Upper lobe of left lung (tissue), 6 donors: ENCODE data around the gene COL20A1. TPM values are rescaled to one million over a fixed set of nuclear protein-coding genes. Genes with fewer than 3 reads are reported as not detected.
A peak's percentile ranks its signal among the peaks of the same experiment; 100 is the strongest.

Experiments used
- ATAC-seq, 2 donors: fragments of 200-7000 bp; cut with Tn5 transposase; one replicate each; pipeline ENCODE4 v1.9.1; 2022; ENCODE audit warnings: mild to moderate bottlenecking in 2 of 2, moderate library complexity in 2 of 2; ENCODE audit not compliant: low FRiP score in 2 of 2
- DNase-seq, 2 donors: peaks; one replicate each; pipeline ENCODE4 v3.0.0-alpha.2; 2019 to 2020
- H3K27ac ChIP-seq, 4 donors: fragments of 200-600 bp; sonication (generic); one replicate each; pipeline ENCODE4 v1.5.1; 2016 to 2019
- H3K27me3 ChIP-seq, 4 donors: fragments of 200-600 bp; sonication (generic); one replicate each; pipeline ENCODE4 v1.5.1; 2017 to 2019
- H3K36me3 ChIP-seq, 4 donors: fragments of 200-600 bp; sonication (generic); one replicate each; pipeline ENCODE4 v1.5.1; 2016 to 2019
- H3K4me1 ChIP-seq, 4 donors: fragments of 200-600 bp; sonication (generic); one replicate each; pipeline ENCODE4 v1.5.1; 2018 to 2019
- H3K4me3 ChIP-seq, 4 donors: fragments of 200-600 bp; sonication (generic); one replicate each; pipeline ENCODE4 v1.5.1; 2017 to 2019; ENCODE audit warnings: mild to moderate bottlenecking in 2 of 4, moderate library complexity in 1 of 4
- H3K9me3 ChIP-seq, 4 donors: fragments of 200-600 bp; sonication (generic); one replicate each; pipeline ENCODE4 v1.5.1; 2018 to 2019
- EP300 ChIP-seq, 4 donors: sonication (generic); formaldehyde crosslinking; IDR thresholded peaks; one replicate each; pipeline ENCODE4 v1.5.1; 2017; ENCODE audit warnings: antibody characterized with exemption in 4 of 4, control low read depth in 2 of 4
- POLR2A ChIP-seq, 4 donors: fragments of 450-650 bp; IDR thresholded peaks; one replicate each; pipeline ENCODE4 v1.5.1; 2016 to 2017; ENCODE audit warnings: antibody characterized with exemption in 4 of 4, mild to moderate bottlenecking in 2 of 4
- POLR2AphosphoS5 ChIP-seq, 2 donors: sonication (generic); formaldehyde crosslinking; IDR thresholded peaks; one replicate each; pipeline ENCODE4 v1.5.1; 2017; ENCODE audit warnings: antibody characterized with exemption in 2 of 2
- WGBS, 2 donors: methylation state at CpG; one replicate each; pipeline ENCODE4 v1.1.5; 2017 to 2018; 5-methylcytosine and 5-hydroxymethylcytosine counted together
- total RNA-seq, 6 donors: library from RNA; depleted of rRNA in 4 of 6; stranded (reverse); fragments of >200 nt in 4 of 6; gene quantifications; one replicate each; pipeline versions ENCODE4 v1.1.0 to v1.2.1, GENCODE V29; 2016 to 2021
- TF ChIP-seq, protein P1 (sequence below), 6 experiments: fragments of 450-650 bp in 4 of 6; fragments of 200-600 bp in 2 of 6; sonication (generic) in 2 of 6; IDR thresholded peaks; one replicate each; pipeline ENCODE4 v1.5.1; 2016 to 2019; ENCODE audit warnings: antibody characterized with exemption in 6 of 6
- donor health status: DM: no; HTN: no; CAD: no; lungs with moderate emphysema.
- donor health status: DM: no; HTN: yes; CAD: no; lungs with severe emphysema.

The COL20A1 gene
- total RNA-seq, 6 donors from 2014 or later: 0.03 TPM; not detected in 5

DNA sequence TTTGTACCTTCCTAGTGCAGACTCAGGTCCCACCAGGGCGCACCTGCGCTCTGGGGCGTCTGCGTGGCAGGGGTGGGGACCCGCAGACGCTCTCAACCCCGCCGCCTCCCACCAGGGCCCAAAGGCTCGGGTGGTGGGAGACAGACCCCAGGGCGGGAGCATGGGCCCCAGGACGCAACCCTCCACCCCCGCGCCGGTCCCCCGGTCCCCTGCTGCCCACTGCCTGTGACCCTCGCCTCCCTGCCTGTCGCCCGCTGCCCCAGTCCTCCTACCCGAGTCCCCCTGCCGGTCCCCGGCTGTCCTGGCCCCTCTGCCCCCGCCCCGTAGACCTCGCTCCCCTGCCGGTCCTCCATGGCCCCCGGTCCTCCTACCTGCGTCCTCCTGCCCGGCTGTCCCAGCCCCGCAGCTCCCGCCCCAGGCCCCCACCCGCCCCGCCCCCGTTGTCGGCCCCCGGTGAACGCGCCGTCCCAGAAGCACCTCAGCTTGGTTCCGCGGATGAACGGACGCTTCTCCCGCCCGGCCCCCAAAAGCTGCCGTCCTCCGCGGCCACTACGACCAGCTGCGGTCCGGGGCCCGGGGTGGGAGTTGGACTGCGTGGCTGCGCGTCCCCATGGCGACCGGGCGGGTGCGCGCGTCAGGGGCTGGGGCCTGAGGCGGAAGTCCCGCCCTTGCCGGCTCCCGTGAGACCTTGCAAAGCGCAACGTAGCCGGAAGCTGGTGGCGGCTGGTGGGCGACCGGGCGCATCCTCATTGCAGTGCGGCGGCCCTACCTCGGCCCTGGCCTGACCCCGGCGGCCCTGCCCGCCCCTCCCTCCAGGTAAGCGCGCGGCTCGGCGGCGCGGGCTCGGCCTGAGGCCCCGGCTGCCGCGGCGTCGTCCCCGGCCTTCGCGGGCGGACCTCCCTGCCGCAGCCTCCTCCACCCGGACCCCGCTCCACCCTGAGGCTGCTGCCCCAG lies 20.6 kb upstream of the COL20A1 start, which contains the start of gene ARFGAP1:
Gene ARFGAP1, plus strand, starts transcription at position 709 of the 954 bp plus-strand sequence. CDS start 2,768 bp downstream, outside the sequence.
- 2 to 20% methylated on average over 1 to 30 of the region's 97 CpGs for WGBS, 2 donors
- peak within 1 kb of the TSS; percentile 92 to 100 (median 100) for H3K4me3 ChIP-seq
- TF ChIP-seq EP300 (IDR thresholded peaks at IDR 0.05): no peak
- peak; percentile 82 for TF ChIP-seq POLR2AphosphoS5 (IDR thresholded peaks at IDR 0.05)
- peak in 2 of 4 donors; percentile 53 to 86 for TF ChIP-seq POLR2A (IDR thresholded peaks at IDR 0.05)
- TF ChIP-seq, protein P1, sequence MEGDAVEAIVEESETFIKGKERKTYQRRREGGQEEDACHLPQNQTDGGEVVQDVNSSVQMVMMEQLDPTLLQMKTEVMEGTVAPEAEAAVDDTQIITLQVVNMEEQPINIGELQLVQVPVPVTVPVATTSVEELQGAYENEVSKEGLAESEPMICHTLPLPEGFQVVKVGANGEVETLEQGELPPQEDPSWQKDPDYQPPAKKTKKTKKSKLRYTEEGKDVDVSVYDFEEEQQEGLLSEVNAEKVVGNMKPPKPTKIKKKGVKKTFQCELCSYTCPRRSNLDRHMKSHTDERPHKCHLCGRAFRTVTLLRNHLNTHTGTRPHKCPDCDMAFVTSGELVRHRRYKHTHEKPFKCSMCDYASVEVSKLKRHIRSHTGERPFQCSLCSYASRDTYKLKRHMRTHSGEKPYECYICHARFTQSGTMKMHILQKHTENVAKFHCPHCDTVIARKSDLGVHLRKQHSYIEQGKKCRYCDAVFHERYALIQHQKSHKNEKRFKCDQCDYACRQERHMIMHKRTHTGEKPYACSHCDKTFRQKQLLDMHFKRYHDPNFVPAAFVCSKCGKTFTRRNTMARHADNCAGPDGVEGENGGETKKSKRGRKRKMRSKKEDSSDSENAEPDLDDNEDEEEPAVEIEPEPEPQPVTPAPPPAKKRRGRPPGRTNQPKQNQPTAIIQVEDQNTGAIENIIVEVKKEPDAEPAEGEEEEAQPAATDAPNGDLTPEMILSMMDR (IDR thresholded peaks at IDR 0.05): no peak
- H3K9me3 ChIP-seq: no peaks in the 10 kb centered on the region
- H3K27ac ChIP-seq: peak within 1 kb of the TSS; percentile 54 to 88 (median 78)
- DNase-seq: peak; percentile 93 to 98
- H3K4me1 ChIP-seq: peaks cover 19 to 32% (median 23%) of the 10 kb centered on the region in 4 donors
- H3K36me3 ChIP-seq: peaks cover 0 to 19% (median 13%) of the 10 kb centered on the region in 4 donors
- no peaks in the 10 kb centered on the region for H3K27me3 ChIP-seq
- peak; percentile 92 to 97 for ATAC-seq

DNA sequence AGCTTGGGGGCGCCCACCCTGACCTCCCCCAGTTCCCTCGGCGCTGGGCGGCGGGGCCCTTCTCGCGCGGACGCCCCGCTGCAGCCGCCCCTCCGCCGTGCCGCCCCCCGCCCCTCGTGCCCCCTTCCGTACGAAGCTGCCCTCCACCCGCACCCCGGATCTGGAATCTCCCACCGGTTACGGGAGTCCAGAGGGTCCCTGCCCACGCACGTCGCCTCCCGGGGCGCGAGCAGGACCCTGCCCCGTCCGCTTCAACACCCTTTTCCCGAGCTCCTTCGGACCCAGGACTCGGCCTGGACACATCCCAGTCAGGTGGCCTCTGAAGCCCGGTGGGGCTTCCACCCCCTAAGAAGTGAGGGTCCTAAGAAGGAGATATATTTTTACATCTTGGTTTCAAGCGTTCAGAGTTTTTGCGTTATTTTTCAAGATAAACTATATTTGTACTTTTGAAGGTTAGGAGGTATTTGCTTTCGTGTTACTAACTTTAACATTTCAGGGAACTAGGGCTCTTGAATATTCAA lies 19.9 kb upstream of the COL20A1 start:
- TF ChIP-seq POLR2A (IDR thresholded peaks at IDR 0.05): no peak
- TF ChIP-seq, protein P1 (IDR thresholded peaks at IDR 0.05): no peak
- no peak for TF ChIP-seq POLR2AphosphoS5 (IDR thresholded peaks at IDR 0.05)
- Histone ChIP-seq H3K9me3 (no peaks in the 10 kb centered on the region), H3K4me3 (peak overlapping the region; percentile 92 to 100 (median 100)), H3K27ac (peak overlapping the region; percentile 54 to 88 (median 78)), H3K27me3 (no peaks in the 10 kb centered on the region), H3K36me3 (peaks cover 0 to 26% (median 20%) of the 10 kb centered on the region in 4 donors), H3K4me1 (peaks cover 19 to 32% (median 23%) of the 10 kb centered on the region in 4 donors)
- DNase-seq: no peak
- 0 to 1% methylated on average over 10 to 32 of the region's 37 CpGs for WGBS, 2 donors
- no peak for ATAC-seq

DNA sequence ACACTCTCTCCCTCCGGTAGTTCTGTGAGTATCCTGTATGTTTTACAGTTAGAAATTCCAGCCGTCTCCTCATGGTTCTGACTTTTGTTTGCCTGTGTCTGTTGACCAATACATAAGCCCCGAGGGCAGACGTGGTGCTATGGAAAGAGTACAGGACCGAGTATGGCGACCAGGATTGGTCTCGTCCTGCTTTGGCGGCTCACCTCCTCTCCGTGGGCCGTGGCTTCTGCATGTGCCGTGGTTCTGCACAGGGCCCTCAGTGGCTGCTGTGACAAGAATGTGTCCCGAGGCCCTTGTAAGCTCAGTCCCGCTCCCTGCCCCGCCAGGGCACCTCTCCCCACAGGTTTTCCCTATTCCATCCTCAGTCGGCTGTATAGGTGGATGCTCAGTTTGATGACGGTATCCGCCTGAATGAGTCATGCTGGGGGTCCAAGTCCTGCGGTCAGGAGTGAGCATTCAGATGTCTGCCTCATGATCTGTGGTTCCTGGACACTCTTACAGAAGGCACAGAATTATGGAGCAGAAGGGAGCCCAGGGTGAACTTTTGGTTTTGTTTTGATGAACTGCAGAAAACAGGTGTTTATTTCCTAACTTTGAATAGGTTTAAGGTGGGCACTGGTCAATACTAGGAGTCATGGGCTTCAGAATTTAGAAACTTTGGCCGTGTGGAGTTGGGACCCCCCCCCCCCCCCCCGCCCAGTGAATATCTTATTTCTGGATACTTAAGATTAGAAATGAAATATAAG lies 19.2 kb upstream of the COL20A1 start:
- Histone ChIP-seq H3K4me3 (peak overlapping the region; percentile 92 to 100 (median 100)), H3K4me1 (peaks cover 19 to 32% (median 23%) of the 10 kb centered on the region in 4 donors), H3K9me3 (no peaks in the 10 kb centered on the region), H3K36me3 (peaks cover 5 to 33% (median 26%) of the 10 kb centered on the region in 4 donors), H3K27me3 (no peaks in the 10 kb centered on the region), H3K27ac (peak overlapping the region in 1 of 4 donors; percentile 6)
- WGBS, 2 donors: 40 to 47% methylated on average over 20 of the region's 20 CpGs
- TF ChIP-seq POLR2AphosphoS5 (IDR thresholded peaks at IDR 0.05) (no peak), POLR2A (IDR thresholded peaks at IDR 0.05) (no peak), EP300 (IDR thresholded peaks at IDR 0.05) (no peak)
- TF ChIP-seq, protein P1 (IDR thresholded peaks at IDR 0.05): no peak
- DNase-seq: peak in 1 of 2 donors; percentile 42
- no peak for ATAC-seq

DNA sequence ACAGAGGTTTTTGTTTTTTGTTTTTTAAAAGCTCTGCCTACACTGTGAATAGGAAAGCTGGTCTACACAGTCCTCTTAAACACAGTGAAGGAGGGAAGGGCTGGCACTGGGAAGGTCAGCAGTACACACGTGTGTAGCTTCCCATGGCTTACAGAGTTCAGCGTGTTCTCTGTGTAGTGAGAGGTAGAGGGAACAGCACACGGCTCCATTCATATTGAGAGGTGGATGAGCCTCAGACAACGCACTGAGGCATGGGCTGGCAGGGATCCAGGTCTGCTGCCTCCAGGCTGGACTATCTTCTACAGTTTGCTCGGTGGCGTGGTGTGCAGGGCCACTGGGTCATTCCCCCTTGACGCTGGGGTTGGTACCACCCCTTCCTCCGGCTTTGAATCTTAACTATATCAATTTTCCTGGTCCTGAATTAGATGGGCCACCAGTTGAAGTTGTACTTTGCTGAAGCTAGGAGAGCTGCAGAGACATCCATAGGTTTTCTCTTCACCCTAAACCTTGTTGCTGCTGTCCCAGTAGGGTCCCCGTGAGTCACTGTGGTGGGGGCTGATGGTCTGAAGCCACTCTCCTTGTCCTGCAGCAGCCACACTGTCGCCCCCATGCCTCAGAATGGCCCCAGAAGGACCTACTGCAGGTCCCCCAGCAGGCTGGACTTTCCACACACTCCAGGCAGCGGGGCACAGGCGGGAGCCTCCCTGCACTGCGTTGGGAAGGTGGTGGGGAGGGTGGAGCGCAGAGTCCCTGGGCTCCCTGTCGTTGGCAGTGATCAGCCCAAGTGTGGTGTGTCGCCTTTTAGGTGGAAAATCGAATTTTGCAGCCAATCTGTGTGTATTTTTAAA lies 18.4 kb upstream of the COL20A1 start:
- Histone ChIP-seq H3K27ac (no peak overlapping the region), H3K9me3 (no peaks in the 10 kb centered on the region), H3K4me3 (peak overlapping the region in 1 of 4 donors; percentile 99), H3K4me1 (peaks cover 19 to 32% (median 23%) of the 10 kb centered on the region in 4 donors), H3K27me3 (no peaks in the 10 kb centered on the region), H3K36me3 (peaks cover 6 to 41% (median 34%) of the 10 kb centered on the region in 4 donors)
- peak in 1 of 2 donors; percentile 54 for DNase-seq
- no peak for ATAC-seq
- TF ChIP-seq EP300 (IDR thresholded peaks at IDR 0.05): no peak
- TF ChIP-seq, protein P1 (IDR thresholded peaks at IDR 0.05): no peak
- TF ChIP-seq POLR2AphosphoS5 (IDR thresholded peaks at IDR 0.05): no peak
- no peak for TF ChIP-seq POLR2A (IDR thresholded peaks at IDR 0.05)
- 83 to 85% methylated on average over 10 to 17 of the region's 17 CpGs for WGBS, 2 donors
